SU-DHL-6 (cell line): ENCODE measurements around the gene RPL13A.

Experiments used
- EZH2phosphoT487 ChIP-seq: fragments of 200-600 bp; sonication (generic), shearing (Covaris generic); conservative IDR thresholded peaks from 2 replicates; pipeline ENCODE4 v1.6.1; 2018; ENCODE audit warnings: mild to moderate bottlenecking, antibody characterized with exemption, low read length, moderate library complexity, mixed read lengths
- TF ChIP-seq, protein P1 (sequence below): fragments of 200-600 bp; sonication (generic); IDR thresholded peaks from one replicate; pipeline ENCODE4 v1.5.1; 2017; ENCODE audit warnings: antibody characterized with exemption, mild to moderate bottlenecking, low read length, moderate library complexity; ENCODE audit not compliant: insufficient read depth, poor library complexity, severe bottlenecking

DNA sequence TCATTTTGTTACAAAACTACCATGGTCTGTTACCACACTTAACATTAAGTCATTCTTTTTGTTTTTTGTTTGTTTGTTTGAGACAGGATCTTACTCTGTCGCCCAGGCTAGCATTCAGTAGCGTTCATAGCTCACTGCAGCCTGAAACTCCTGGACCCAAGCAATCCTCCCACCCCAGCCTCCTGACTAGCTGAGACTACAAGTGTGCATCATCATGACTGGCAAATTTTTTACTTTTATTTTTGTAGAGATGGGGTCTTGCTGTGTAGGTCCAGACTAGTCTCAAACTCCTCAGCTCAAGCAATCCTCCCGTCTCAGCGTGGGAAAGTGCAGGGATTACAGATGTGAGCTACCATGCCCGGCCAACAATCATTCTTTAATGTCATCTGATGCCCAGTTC, 31.1 kb upstream of the RPL13A start:
- TF ChIP-seq, protein P1, sequence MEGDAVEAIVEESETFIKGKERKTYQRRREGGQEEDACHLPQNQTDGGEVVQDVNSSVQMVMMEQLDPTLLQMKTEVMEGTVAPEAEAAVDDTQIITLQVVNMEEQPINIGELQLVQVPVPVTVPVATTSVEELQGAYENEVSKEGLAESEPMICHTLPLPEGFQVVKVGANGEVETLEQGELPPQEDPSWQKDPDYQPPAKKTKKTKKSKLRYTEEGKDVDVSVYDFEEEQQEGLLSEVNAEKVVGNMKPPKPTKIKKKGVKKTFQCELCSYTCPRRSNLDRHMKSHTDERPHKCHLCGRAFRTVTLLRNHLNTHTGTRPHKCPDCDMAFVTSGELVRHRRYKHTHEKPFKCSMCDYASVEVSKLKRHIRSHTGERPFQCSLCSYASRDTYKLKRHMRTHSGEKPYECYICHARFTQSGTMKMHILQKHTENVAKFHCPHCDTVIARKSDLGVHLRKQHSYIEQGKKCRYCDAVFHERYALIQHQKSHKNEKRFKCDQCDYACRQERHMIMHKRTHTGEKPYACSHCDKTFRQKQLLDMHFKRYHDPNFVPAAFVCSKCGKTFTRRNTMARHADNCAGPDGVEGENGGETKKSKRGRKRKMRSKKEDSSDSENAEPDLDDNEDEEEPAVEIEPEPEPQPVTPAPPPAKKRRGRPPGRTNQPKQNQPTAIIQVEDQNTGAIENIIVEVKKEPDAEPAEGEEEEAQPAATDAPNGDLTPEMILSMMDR, result no peak
- no peak for TF ChIP-seq EZH2phosphoT487
